H1 (cell line): ENCODE measurements around the gene PRMT6.

Experiments
- BCL11A ChIP-seq, 2 experiments: IDR thresholded peaks; one replicate each; pipeline ENCODE4 v1.6.1; 2011; ENCODE audit warnings: low read depth in 2 of 2, low read length in 2 of 2, mild to moderate bottlenecking in 2 of 2
- POLR2A ChIP-seq, 2 experiments: IDR thresholded peaks; 1 replicate in 1 of 2; 2 replicates in 1 of 2; pipeline ENCODE4 v1.6.1; 2011; ENCODE audit warnings: low read depth in 2 of 2, low read length in 2 of 2, mild to moderate bottlenecking in 2 of 2; ENCODE audit errors: control extremely low read depth in 1 of 2
- RAD21 ChIP-seq, 2 experiments: IDR thresholded peaks in 1 of 2; conservative IDR thresholded peaks in 1 of 2; 2 replicates each; pipeline ENCODE4 v1.6.1; 2011; ENCODE audit warnings: low read depth in 2 of 2, low read length in 2 of 2, improper control_type of control experiment in 1 of 2, inconsistent platforms in 1 of 2, mild to moderate bottlenecking in 1 of 2, moderate library complexity in 1 of 2
- SRF ChIP-seq: IDR thresholded peaks from 2 replicates; pipeline ENCODE4 v1.6.1; 2011; ENCODE audit warnings: mild to moderate bottlenecking, low read depth, low read length, moderate library complexity

GRCh38 chr1:107058245-107059032, 2.0 kb downstream of the PRMT6 start:
- TF ChIP-seq RAD21 (IDR thresholded peaks at IDR 0.05 in 1 of 2, conservative IDR thresholded peaks at IDR 0.05 in 1 of 2; ENCODE audit: low read depth in 2 of 2, low read length in 2 of 2) (no peak), SRF (no peak), POLR2A (IDR thresholded peaks at IDR 0.05; ENCODE audit: control extremely low read depth in 1 of 2, low read depth in 2 of 2, low read length in 2 of 2) (no peak), BCL11A (IDR thresholded peaks at IDR 0.05; ENCODE audit: low read depth in 2 of 2, low read length in 2 of 2) (no peak)
